Measurements from ENCODE around the gene CRYBB1. TPM values are rescaled to one million over a fixed set of nuclear protein-coding genes. Genes with fewer than 3 reads are reported as not detected.

CRYBB1 gene
- total and polyA plus RNA-seq, 5 donors = 0.25 to 1.3 (median 0.91) TPM

DNA sequence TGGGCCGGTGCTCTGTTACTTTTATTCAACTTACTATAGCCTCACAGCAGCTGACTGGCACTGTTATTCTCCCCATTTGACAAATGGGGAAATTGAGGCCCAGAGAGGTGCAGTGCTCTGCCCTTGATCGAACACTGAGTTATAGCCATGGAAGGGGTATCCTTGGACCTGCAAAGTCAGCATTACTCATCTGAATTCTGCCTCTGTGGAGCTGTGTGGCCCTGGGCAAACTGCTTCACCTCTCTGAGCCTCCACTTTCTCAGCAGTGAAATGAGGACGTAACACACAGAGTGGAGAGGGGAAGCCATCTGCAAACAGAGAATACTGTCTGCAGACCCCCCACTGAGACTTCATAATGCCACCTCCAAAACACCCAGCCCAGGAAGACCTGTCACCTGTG, 53.2 kb downstream of the CRYBB1 start:
- ATAC-seq (no peak), DNase-seq (no peak)
- Histone ChIP-seq H3K4me3 (ENCODE audit: low read length) (no peak overlapping the region), H3K27me3 (ENCODE audit: control insufficient read depth, insufficient read depth) (no peaks in the 10 kb centered on the region), H3K9me3 (ENCODE audit: control insufficient read depth, low read length) (no peaks in the 10 kb centered on the region), H3K4me1 (ENCODE audit: control insufficient read depth, insufficient read depth, low read length) (peaks cover 4% of the 10 kb centered on the region), H3K27ac (ENCODE audit: low read length) (no peak overlapping the region)
- 93% methylated on average over 3 of the region's 3 CpGs for WGBS
- intact Hi-C loops (cut with DNase I) = no loop called here

DNA sequence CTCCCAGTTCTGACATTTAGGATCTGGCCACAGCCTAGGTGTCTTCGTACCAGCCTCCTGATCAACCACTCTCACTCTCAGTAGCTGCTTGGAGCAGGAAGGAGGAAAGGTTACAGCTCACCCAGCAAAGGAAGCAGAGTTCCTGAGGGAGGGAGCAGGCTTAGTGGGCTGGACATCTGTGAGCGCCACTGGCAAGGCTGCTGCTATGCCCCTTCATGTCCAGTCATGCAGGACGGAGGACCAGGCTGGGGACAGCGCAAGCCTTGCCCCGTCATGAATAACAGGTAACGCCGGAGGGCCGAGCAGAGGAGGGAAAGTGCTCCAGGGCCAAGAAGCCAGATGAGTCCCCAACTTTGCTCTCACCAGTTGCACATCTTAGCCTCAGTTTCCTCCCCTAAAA, 53.6 kb downstream of the CRYBB1 start:
- intact Hi-C loops (cut with DNase I) = no loop called here
- H3K27ac ChIP-seq (ENCODE audit: low read length) = no peak overlapping the region
- ATAC-seq = no peak
- DNase-seq = no peak
- peaks cover 4% of the 10 kb centered on the region for H3K4me1 ChIP-seq (ENCODE audit: control insufficient read depth, insufficient read depth, low read length)
- WGBS = 92% methylated on average over 8 of the region's 8 CpGs
- H3K27me3 ChIP-seq (ENCODE audit: control insufficient read depth, insufficient read depth) = no peaks in the 10 kb centered on the region
- no peak overlapping the region for H3K4me3 ChIP-seq (ENCODE audit: low read length)
- no peaks in the 10 kb centered on the region for H3K9me3 ChIP-seq (ENCODE audit: control insufficient read depth, low read length)

DNA sequence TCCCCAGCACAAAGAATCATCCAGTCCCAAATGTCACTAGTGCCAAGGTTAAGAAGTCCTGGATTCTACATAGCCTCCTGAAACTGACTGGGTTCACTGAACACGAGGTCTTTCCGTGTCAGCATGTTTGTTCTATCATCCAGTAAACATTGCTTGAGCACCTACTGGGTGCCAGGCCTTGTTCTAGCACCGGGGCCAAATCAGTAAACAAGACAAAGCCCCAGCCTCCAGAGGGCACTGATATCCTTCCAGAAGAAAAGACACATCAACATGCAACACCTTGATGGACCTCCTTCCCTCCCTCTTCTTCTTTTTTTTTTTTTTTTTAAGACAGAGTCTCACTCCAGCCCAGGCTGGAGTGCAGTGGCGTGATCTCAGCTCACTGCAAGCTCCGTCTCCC, 54.8 kb downstream of the CRYBB1 start:
- Histone ChIP-seq H3K4me3 (ENCODE audit: low read length) (no peak overlapping the region), H3K27me3 (ENCODE audit: control insufficient read depth, insufficient read depth) (no peaks in the 10 kb centered on the region), H3K4me1 (ENCODE audit: control insufficient read depth, insufficient read depth, low read length) (peaks cover 2% of the 10 kb centered on the region), H3K9me3 (ENCODE audit: control insufficient read depth, low read length) (no peaks in the 10 kb centered on the region), H3K27ac (ENCODE audit: low read length) (no peak overlapping the region)
- no peak for DNase-seq
- WGBS = 75% methylated on average over 5 of the region's 5 CpGs
- intact Hi-C loops (cut with DNase I) = no loop called here
- ATAC-seq = no peak

DNA sequence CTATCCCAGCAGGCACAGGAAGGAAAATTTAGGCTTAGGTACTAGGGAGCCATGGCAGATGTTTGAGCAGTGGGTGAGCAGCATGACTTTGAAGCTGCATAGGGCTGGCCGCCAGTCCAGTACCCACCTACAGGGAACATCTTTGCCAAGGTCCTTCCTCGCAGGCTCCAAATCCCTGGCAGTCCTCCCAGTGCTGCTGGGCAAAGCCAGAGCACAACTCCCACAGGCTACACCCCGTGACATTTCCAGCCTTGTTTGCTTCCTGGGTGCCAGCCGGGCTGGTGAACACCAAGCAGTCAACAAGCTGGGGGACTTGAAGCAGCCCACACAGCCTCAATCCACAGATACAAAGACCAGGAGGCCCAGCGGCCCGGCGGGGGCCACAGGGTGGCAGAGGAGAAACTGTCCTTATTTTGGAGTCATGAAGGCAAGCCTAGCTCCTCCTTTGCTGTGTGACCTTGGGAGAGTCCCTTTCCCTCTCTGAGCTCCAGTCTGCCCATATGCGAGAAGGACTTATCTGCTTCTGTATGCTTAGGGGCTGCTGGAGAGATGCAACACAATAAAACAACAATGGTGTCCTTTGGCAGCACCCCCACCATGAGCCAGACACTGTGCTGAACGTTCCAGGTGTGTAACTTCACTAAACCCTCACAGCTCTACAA, 55.9 kb downstream of the CRYBB1 start:
- intact Hi-C loops (cut with DNase I) = no loop called here
- WGBS = 75% methylated on average over 9 of the region's 9 CpGs
- Histone ChIP-seq H3K4me1 (ENCODE audit: control insufficient read depth, insufficient read depth, low read length) (peaks cover 2% of the 10 kb centered on the region), H3K4me3 (ENCODE audit: low read length) (no peak overlapping the region), H3K27me3 (ENCODE audit: control insufficient read depth, insufficient read depth) (no peaks in the 10 kb centered on the region), H3K27ac (ENCODE audit: low read length) (peak overlapping the region; percentile 75), H3K9me3 (ENCODE audit: control insufficient read depth, low read length) (no peaks in the 10 kb centered on the region)
- peak; percentile 69 to 80 for ATAC-seq
- DNase-seq = peak; percentile 55 to 86 (median 84)

DNA sequence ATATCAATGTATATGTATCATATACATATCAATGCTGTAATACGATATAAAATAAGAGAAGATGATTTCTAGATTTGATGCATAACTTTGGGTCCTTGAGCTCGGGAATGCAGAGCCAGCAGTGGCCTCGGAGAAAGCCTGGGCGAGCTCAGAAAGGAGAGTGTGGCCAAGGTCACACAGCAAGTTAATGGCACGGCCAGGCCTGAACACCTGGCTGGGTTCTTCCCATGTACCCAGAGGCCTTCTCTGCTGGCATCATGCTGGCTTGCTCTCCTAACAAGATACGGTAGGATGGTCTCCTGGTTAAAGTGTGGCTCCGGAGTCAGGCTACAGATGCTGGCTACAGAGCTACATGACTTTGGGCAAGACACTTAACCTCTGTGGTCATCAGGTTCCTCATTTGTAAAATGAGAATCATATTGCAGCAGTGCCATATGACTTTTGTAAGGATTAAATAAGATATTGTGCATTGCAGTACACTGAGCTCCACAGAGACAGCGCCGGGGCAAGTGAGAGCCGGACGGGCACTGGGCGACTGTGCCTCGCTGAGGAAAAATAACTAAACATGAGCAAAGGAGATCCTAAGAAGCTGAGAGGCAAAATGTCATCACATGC, 57.8 kb downstream of the CRYBB1 start:
- H3K4me1 ChIP-seq (ENCODE audit: control insufficient read depth, insufficient read depth, low read length) = peaks cover 10% of the 10 kb centered on the region
- no peak overlapping the region for H3K27ac ChIP-seq (ENCODE audit: low read length)
- intact Hi-C loops (cut with DNase I) = no loop called here
- no peak overlapping the region for H3K4me3 ChIP-seq (ENCODE audit: low read length)
- no peaks in the 10 kb centered on the region for H3K27me3 ChIP-seq (ENCODE audit: control insufficient read depth, insufficient read depth)
- DNase-seq (no peak), ATAC-seq (no peak)
- WGBS = 91% methylated on average over 13 of the region's 13 CpGs
- no peaks in the 10 kb centered on the region for H3K9me3 ChIP-seq (ENCODE audit: control insufficient read depth, low read length)

DNA sequence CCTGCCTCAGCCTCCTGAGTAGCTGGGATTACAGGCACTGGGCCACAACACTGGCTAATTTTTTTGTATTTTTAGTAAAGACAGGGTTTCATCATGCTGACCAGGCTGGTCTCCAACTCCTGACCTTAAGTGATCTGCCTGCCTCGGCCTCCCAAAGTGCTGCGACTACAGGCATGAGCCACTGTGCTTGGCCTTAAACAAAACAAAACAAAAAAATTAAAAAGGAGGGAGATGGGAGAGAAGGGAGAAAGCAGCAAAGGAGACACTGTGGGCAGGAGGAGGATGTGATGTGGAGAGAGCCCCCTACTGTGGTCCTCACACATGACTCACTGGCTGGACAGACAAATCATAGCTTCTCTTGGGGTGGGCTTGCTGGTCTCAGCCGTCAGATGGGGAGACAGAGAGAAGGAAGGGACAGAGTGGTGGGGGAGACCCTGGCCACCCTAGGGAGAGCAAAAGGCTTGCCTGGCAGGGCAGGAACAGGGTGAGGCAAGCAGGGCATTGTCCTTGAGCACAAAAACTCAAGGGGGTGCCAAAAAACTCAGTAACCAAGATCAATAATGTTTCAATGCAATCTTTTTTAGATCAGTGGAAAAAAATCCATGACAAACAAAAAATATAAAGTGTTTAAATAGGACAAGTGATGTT, 59.5 kb downstream of the CRYBB1 start:
- Histone ChIP-seq H3K4me1 (ENCODE audit: control insufficient read depth, insufficient read depth, low read length) (peaks cover 12% of the 10 kb centered on the region), H3K27me3 (ENCODE audit: control insufficient read depth, insufficient read depth) (no peaks in the 10 kb centered on the region), H3K4me3 (ENCODE audit: low read length) (no peak overlapping the region), H3K27ac (ENCODE audit: low read length) (no peak overlapping the region), H3K9me3 (ENCODE audit: control insufficient read depth, low read length) (no peaks in the 10 kb centered on the region)
- 59% methylated on average over 3 of the region's 3 CpGs for WGBS
- intact Hi-C loops (cut with DNase I) = no loop called here
- no peak for ATAC-seq
- no peak for DNase-seq

DNA sequence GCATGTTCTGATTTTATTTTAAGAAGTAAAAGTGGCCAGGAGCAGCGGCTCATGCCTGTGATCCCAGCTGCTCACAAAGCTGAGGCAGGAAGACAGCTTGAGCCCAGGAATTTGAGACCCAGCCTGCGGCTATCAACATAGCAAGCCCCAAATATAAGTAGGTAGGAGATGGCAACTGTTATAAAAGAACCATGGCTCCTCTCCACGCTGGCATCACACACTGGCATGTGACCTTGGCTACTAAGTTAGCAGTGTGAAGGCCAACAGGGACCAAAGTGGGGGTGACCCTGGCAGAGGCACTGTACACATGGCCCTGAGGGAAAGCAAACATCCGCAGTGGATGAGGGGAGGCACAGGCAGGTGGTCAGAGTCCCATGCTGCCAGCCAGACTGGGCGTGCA, 60.9 kb downstream of the CRYBB1 start:
- no peaks in the 10 kb centered on the region for H3K9me3 ChIP-seq (ENCODE audit: control insufficient read depth, low read length)

DNA sequence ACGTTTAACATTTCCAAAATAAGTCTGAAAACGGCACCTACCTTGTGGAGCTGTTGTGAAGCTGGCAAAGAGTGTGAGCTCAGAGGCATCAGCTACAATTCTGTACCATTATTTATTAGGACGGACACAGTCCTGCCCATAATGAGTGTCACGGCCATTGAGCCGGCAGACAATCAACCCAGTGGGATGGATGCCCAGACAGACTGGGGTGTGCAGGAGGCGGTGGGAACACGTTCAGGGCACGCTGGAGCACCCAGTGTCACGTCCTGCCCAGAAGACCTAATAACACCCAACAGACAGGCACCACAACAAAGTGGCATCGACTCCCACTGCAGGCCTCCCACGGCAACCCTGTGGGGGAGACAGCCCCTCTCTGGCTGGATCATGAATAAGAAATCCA, 62.3 kb downstream of the CRYBB1 start:
- ATAC-seq (peak; percentile 46 to 58), DNase-seq (peak in 2 of 3 donors; percentile 57 to 63)
- Histone ChIP-seq H3K27me3 (ENCODE audit: control insufficient read depth, insufficient read depth) (no peaks in the 10 kb centered on the region), H3K4me1 (ENCODE audit: control insufficient read depth, insufficient read depth, low read length) (peaks cover 12% of the 10 kb centered on the region), H3K4me3 (ENCODE audit: low read length) (no peak overlapping the region), H3K9me3 (ENCODE audit: control insufficient read depth, low read length) (no peaks in the 10 kb centered on the region), H3K27ac (ENCODE audit: low read length) (peak overlapping the region; percentile 9)
- intact Hi-C loops (cut with DNase I) = no loop called here
- 68% methylated on average over 11 of the region's 11 CpGs for WGBS

More for the DNA sequence above, 60.9 kb downstream of the CRYBB1 start:
- Histone ChIP-seq H3K4me3 (ENCODE audit: low read length) (no peak overlapping the region), H3K27ac (ENCODE audit: low read length) (peak overlapping the region; percentile 32), H3K27me3 (ENCODE audit: control insufficient read depth, insufficient read depth) (no peaks in the 10 kb centered on the region), H3K4me1 (ENCODE audit: control insufficient read depth, insufficient read depth, low read length) (peaks cover 12% of the 10 kb centered on the region)
- WGBS = 73% methylated on average over 5 of the region's 5 CpGs
- no peak for DNase-seq
- ATAC-seq = peak; percentile 25 to 30
- intact Hi-C loops (cut with DNase I) = no loop called here

DNA sequence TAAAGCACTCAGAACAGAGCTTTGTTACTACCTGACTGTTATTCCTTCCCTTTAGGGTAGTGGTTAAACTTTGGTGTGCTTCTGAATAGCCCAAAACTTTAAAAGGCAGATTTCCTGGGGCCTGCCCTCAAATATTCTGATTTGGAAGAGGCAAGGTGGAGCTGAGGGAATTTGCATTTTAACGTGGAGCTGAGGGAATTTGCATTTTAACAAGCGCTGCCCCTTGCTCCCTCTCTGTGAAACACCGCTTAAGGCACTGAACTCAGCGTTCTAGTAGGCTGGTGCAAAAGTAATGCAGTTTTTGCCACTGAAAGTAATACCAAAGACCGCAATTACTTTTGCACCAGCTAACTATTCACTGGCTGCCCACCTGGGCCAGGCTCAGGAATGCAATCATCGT, 62.9 kb downstream of the CRYBB1 start:
- peaks cover 12% of the 10 kb centered on the region for H3K4me1 ChIP-seq (ENCODE audit: control insufficient read depth, insufficient read depth, low read length)
- WGBS = 79% methylated on average over 6 of the region's 6 CpGs
- no peak overlapping the region for H3K27ac ChIP-seq (ENCODE audit: low read length)

DNA sequence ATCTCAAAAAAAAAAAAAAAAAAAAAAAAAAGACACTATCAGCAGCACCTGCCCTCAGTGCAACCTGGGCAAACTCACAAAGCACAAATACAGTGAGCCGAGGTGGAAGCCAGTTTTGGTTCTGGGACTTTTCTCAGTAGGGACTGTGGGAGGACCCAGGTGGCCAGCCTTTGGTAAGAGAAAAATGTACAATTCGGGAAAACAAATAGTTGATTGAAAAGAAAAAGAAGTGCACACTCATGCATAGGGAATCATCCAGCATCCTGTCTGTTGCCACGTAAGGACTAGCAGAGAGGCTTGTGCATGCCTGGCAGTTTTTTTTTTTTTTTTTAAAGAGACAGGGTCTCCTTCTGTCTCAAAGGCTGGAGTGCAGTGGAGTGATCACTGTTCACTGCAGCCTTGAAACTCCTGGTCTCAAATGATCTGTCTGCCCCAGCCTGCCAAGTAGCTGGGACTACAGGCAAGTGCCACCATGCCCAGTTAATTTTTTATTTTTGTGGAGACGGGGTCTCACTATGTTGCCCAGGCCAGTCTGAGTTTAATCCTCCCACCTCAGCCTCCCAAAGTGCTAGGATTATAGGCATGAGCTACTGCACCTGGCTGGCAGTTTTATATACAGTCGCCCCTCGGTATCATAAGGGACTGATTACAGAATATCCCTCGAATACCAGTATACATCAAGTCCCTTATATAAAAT, 64.6 kb downstream of the CRYBB1 start:
- 65% methylated on average over 7 of the region's 7 CpGs for WGBS
- Histone ChIP-seq H3K27ac (ENCODE audit: low read length) (no peak overlapping the region), H3K9me3 (ENCODE audit: control insufficient read depth, low read length) (no peaks in the 10 kb centered on the region), H3K4me1 (ENCODE audit: control insufficient read depth, insufficient read depth, low read length) (peaks cover 12% of the 10 kb centered on the region), H3K27me3 (ENCODE audit: control insufficient read depth, insufficient read depth) (no peaks in the 10 kb centered on the region), H3K4me3 (ENCODE audit: low read length) (no peak overlapping the region)
- ATAC-seq (no peak), DNase-seq (no peak)
- intact Hi-C loops (cut with DNase I) = no loop called here

More for the DNA sequence above, 62.9 kb downstream of the CRYBB1 start:
- Histone ChIP-seq H3K4me3 (ENCODE audit: low read length) (no peak overlapping the region), H3K9me3 (ENCODE audit: control insufficient read depth, low read length) (no peaks in the 10 kb centered on the region), H3K27me3 (ENCODE audit: control insufficient read depth, insufficient read depth) (no peaks in the 10 kb centered on the region)
- ATAC-seq = no peak
- intact Hi-C loops (cut with DNase I) = no loop called here
- no peak for DNase-seq

DNA sequence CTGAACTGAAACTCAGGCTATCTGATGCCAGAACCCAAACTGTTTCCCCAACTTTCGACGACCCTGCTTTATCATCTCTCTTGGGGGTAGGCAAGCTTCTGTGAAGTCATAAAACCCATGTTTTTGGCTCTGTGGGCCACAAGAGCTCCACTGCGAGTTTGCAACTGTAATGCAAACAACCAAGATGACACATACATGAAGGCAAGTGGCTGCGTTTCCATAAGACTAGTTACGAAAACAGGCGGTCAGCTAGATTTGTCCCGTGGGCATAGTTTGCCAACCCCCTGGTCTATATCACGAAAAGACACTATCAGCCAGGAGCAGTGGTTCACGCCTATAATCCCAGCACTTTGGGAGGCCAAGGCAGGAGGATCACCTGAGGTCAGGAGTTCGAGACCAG, 65.4 kb downstream of the CRYBB1 start:
- intact Hi-C loops (cut with DNase I) = no loop called here
- peaks cover 10% of the 10 kb centered on the region for H3K4me1 ChIP-seq (ENCODE audit: control insufficient read depth, insufficient read depth, low read length)
- ATAC-seq = no peak
- DNase-seq = no peak
- WGBS = 81% methylated on average over 10 of the region's 10 CpGs
- no peak overlapping the region for H3K4me3 ChIP-seq (ENCODE audit: low read length)
- no peak overlapping the region for H3K27ac ChIP-seq (ENCODE audit: low read length)
- H3K9me3 ChIP-seq (ENCODE audit: control insufficient read depth, low read length) = no peaks in the 10 kb centered on the region
- no peaks in the 10 kb centered on the region for H3K27me3 ChIP-seq (ENCODE audit: control insufficient read depth, insufficient read depth)
